Peyer's patch (tissue), 4 donors: ENCODE measurements around the gene BCKDK. TPM values are rescaled to one million over a fixed set of nuclear protein-coding genes. Genes with fewer than 3 reads are reported as not detected.

Experiments used
- DNase-seq, 3 donors: peaks; one replicate each; pipeline ENCODE4 v3.0.0-alpha.2; 2017 to 2019
- H3K27ac ChIP-seq, 4 donors: fragments of 200-600 bp; sonication (generic); one replicate each; pipeline ENCODE4 v1.5.1; 2016 to 2019
- H3K27me3 ChIP-seq, 2 donors: fragments of 200-600 bp; sonication (generic); one replicate each; pipeline ENCODE4 v1.5.1; 2019
- H3K36me3 ChIP-seq, 3 donors: fragments of 200-600 bp; sonication (generic); one replicate each; pipeline ENCODE4 v1.5.1; 2016 to 2019
- H3K4me1 ChIP-seq, 4 donors: fragments of 200-600 bp; sonication (generic); one replicate each; pipeline ENCODE4 v1.5.1; 2016 to 2019
- H3K4me3 ChIP-seq, 4 donors: fragments of 200-600 bp; sonication (generic); 1 replicate in 3 of 4; 2 replicates in 1 of 4; pipeline ENCODE4 v1.5.1; 2016 to 2019; ENCODE audit warnings: mild to moderate bottlenecking in 1 of 4
- H3K9me3 ChIP-seq, 4 donors: fragments of 200-600 bp; sonication (generic); one replicate each; pipeline ENCODE4 v1.5.1; 2016 to 2019; ENCODE audit warnings: mild to moderate bottlenecking in 1 of 4
- POLR2A ChIP-seq, 2 donors: fragments of 450-650 bp; IDR thresholded peaks; one replicate each; pipeline ENCODE4 v1.5.1; 2017; ENCODE audit warnings: antibody characterized with exemption in 2 of 2, mild to moderate bottlenecking in 2 of 2, moderate library complexity in 2 of 2
- total RNA-seq, 4 donors: library from RNA; depleted of rRNA; stranded (reverse); fragments of >200 nt; gene quantifications; one replicate each; pipeline ENCODE4 v1.1.0, GENCODE V29; 2016
- TF ChIP-seq, protein P1 (sequence below), 6 experiments: fragments of 450-650 bp in 4 of 6; fragments of 200-600 bp in 2 of 6; sonication (generic) in 1 of 6; IDR thresholded peaks; one replicate each; pipeline ENCODE4 v1.5.1; 2017 to 2019; ENCODE audit warnings: antibody characterized with exemption in 6 of 6, mild to moderate bottlenecking in 3 of 6, moderate library complexity in 1 of 6

Gene BCKDK
- total RNA-seq, 4 donors from 2014 or later, result 30.5 to 71.4 (median 41.8) TPM

DNA sequence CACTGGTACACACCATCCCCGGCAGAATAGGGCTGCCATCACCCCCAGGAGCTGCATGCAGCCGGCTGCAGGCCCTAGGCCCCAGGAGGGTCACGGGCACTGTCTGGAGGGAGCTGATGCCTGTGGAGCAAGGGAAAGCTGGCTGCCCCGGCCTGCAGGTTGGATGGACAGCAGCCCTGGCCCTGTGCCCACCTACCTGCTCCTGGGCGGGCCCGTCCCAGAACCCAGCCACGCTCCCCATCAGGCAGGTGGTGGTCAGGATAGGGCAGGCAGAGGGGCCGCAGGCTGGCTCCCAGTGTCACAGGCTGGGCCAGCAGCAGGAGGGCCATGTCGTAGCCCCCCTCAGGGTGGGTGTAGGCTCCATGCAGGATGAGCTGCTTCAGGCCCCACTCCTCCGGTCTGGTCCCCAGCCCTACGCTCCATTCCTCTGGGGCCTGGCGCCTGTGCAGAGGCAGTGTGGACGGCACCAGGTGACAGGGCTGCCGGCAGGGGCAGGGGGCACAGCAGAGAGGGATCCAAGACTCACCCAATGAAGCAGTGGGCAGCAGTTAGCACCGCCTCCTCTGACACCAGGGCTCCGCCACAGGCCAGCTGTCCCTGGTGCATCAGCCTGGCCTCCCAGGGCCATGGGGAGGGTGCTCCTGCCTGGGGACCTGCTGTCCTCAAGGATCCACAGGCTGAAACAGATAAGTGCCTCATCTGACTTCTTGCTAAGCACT lies 23.4 kb upstream of the BCKDK start:
- Histone ChIP-seq H3K36me3 (peaks cover 0 to 59% (median 0%) of the 10 kb centered on the region in 3 donors), H3K27ac (no peak overlapping the region)
- TF ChIP-seq POLR2A (IDR thresholded peaks at IDR 0.05), result no peak

DNA sequence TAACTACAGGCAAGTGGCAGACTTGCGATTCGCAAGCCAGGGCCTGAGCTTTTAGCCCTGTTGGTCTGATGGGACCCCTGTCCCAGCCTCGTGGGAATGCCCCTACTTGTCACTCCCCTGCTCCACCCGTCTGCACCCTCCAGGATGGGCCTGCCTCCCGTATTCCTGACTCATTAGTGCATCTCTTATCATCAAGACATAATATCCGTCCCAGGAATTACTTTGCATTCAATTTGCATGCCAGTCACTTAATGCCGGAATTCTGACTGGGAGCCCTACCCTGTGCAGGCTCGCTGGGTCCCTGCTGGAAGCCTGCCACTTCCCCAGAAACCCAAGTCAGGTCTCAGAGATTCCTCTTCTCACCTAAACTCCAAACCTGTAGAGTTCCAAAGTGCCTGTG lies 22.8 kb upstream of the BCKDK start:
- Histone ChIP-seq H3K27me3 (no peaks in the 10 kb centered on the region), H3K9me3 (no peaks in the 10 kb centered on the region), H3K27ac (no peak overlapping the region), H3K36me3 (peaks cover 0 to 58% (median 0%) of the 10 kb centered on the region in 3 donors), H3K4me1 (peaks cover 0 to 19% (median 0%) of the 10 kb centered on the region in 4 donors), H3K4me3 (no peak overlapping the region)
- DNase-seq, result no peak
- TF ChIP-seq, protein P1, sequence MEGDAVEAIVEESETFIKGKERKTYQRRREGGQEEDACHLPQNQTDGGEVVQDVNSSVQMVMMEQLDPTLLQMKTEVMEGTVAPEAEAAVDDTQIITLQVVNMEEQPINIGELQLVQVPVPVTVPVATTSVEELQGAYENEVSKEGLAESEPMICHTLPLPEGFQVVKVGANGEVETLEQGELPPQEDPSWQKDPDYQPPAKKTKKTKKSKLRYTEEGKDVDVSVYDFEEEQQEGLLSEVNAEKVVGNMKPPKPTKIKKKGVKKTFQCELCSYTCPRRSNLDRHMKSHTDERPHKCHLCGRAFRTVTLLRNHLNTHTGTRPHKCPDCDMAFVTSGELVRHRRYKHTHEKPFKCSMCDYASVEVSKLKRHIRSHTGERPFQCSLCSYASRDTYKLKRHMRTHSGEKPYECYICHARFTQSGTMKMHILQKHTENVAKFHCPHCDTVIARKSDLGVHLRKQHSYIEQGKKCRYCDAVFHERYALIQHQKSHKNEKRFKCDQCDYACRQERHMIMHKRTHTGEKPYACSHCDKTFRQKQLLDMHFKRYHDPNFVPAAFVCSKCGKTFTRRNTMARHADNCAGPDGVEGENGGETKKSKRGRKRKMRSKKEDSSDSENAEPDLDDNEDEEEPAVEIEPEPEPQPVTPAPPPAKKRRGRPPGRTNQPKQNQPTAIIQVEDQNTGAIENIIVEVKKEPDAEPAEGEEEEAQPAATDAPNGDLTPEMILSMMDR (IDR thresholded peaks at IDR 0.05), result no peak
- TF ChIP-seq POLR2A (IDR thresholded peaks at IDR 0.05), result no peak

More for the DNA sequence above, 23.4 kb upstream of the BCKDK start:
- H3K4me3 ChIP-seq, result no peak overlapping the region
- peaks cover 0 to 19% (median 0%) of the 10 kb centered on the region in 4 donors for H3K4me1 ChIP-seq
- DNase-seq, result peak in 1 of 3 donors; percentile 45
- H3K27me3 ChIP-seq, result no peaks in the 10 kb centered on the region
- no peaks in the 10 kb centered on the region for H3K9me3 ChIP-seq

DNA sequence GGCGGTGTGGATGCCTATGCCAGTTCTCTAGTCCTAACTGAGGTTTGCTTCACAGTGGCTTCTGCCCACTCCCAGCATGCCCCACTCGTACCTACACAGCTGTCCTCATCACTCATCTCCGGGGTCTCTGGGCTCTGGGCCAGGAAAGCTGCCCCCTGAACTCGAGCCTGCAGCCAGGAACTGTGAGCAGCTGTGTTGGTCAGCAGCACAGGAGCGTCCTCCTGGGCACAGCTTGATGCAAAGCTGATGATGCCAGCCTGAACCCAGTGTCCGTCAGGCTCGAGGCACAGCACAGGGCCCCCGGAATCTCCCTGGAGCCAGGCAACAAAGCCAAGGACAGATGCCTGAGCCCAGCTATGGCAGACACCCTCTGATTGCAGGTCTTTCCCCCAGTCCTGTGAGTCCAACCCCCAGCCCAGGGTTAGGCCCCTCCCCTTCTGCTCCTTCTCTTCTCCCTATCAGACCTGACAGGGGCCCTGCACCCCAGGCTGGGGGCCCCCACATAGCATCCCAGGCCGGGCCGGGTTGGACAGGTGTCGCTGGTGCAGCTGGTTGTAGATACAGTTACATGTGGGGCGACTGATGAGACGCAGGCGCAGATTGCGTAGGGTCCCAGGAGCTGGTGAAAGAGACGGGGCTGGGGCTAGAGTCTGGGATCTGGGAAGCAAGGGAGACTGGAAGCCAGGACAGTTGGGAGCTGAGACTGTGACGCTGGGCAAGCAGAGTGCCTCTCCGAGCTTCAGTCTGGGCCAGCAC lies 22.1 kb upstream of the BCKDK start:
- no peaks in the 10 kb centered on the region for H3K9me3 ChIP-seq
- peak in 1 of 3 donors; percentile 44 for DNase-seq
- H3K4me3 ChIP-seq, result no peak overlapping the region
- H3K36me3 ChIP-seq, result peaks cover 0 to 59% (median 0%) of the 10 kb centered on the region in 3 donors
- TF ChIP-seq, protein P1 (IDR thresholded peaks at IDR 0.05), result no peak
- no peak for TF ChIP-seq POLR2A (IDR thresholded peaks at IDR 0.05)
- H3K27ac ChIP-seq, result no peak overlapping the region
- H3K4me1 ChIP-seq, result peaks cover 0 to 19% (median 0%) of the 10 kb centered on the region in 4 donors
- no peaks in the 10 kb centered on the region for H3K27me3 ChIP-seq

DNA sequence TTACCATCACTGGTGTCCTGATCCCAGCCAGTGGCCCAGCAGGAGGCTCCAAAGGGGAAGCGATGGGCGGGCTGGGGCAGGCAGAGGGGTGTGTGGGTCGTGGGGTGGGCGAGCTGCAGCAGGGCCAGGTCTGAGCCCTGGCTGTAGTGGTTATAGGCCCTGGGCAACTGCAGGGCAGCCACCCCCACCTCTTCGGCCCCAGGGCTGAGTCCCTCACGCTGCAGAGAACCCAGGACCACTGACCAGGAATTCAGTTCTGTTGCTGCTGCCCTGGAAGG lies 21.6 kb upstream of the BCKDK start:
- no peaks in the 10 kb centered on the region for H3K9me3 ChIP-seq
- DNase-seq, result no peak
- peaks cover 0 to 59% (median 0%) of the 10 kb centered on the region in 3 donors for H3K36me3 ChIP-seq
- H3K4me3 ChIP-seq, result no peak overlapping the region
- H3K4me1 ChIP-seq, result peaks cover 0 to 15% (median 0%) of the 10 kb centered on the region in 4 donors
- TF ChIP-seq POLR2A (IDR thresholded peaks at IDR 0.05), result no peak
- TF ChIP-seq, protein P1 (IDR thresholded peaks at IDR 0.05), result no peak
- no peak overlapping the region for H3K27ac ChIP-seq
- H3K27me3 ChIP-seq, result no peaks in the 10 kb centered on the region

DNA sequence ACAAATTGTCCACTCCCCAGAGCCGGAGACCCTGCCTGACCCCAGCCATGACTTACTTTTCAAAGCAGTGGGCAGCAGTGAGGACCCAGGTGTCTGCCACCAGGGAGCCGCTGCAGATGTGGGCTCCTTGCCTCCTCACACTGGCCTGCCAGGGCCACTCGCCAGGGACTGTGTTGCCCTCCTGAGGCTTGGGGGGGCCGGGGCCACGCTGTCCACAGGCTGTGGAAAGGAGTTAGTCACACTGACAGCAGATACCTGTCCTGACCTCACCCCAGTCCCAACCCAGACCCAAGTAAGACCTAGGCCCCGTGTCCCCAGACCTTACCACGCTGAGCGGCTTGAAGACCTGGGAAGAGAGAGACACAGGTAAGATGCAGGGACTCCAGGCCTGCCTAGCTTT lies 20.7 kb upstream of the BCKDK start:
- no peak for TF ChIP-seq POLR2A (IDR thresholded peaks at IDR 0.05)
- TF ChIP-seq, protein P1 (IDR thresholded peaks at IDR 0.05), result no peak
- DNase-seq, result no peak
- Histone ChIP-seq H3K36me3 (peaks cover 0 to 57% (median 0%) of the 10 kb centered on the region in 3 donors), H3K4me1 (peaks cover 0 to 7% (median 0%) of the 10 kb centered on the region in 4 donors), H3K4me3 (no peak overlapping the region), H3K27ac (no peak overlapping the region), H3K9me3 (no peaks in the 10 kb centered on the region), H3K27me3 (no peaks in the 10 kb centered on the region)

DNA sequence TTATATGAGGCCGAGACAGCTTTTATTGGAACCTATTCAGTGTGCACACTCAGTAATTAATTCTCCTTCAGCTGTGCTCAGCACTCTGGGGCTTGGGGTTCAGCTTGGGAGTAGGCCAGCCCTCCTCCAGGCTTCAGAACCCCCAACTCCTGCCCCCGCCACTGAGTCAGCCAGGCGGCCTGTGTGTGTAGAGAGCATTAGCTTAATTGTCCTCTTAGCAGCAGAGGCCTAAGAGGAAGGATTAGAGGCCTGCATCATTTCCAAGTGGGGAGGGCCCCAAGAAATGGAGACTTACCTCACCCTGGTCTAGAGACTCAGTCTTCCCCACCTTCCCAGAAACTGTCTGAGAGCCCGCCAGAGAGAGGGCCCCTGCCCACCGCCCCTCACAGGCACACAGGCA lies 20.2 kb upstream of the BCKDK start:
- H3K9me3 ChIP-seq, result no peaks in the 10 kb centered on the region
- no peak overlapping the region for H3K27ac ChIP-seq
- H3K4me1 ChIP-seq, result peaks cover 0 to 3% (median 0%) of the 10 kb centered on the region in 4 donors
- H3K27me3 ChIP-seq, result no peaks in the 10 kb centered on the region
- no peak for DNase-seq
- peaks cover 0 to 52% (median 0%) of the 10 kb centered on the region in 3 donors for H3K36me3 ChIP-seq
- TF ChIP-seq, protein P1 (IDR thresholded peaks at IDR 0.05), result no peak
- no peak for TF ChIP-seq POLR2A (IDR thresholded peaks at IDR 0.05)
- H3K4me3 ChIP-seq, result no peak overlapping the region
